SH-SY5Y (cell line): ENCODE data around the gene ISG20L2.

ENCODE experiments used
- GATA2 ChIP-seq: IDR thresholded peaks from 2 replicates; pipeline ENCODE4 v1.6.1; 2011; ENCODE audit warnings: mild to moderate bottlenecking, low read depth, low read length
- GATA3 ChIP-seq: IDR thresholded peaks from 2 replicates; pipeline ENCODE4 v1.6.1; 2011; ENCODE audit warnings: low read depth, mild to moderate bottlenecking, low read length, moderate library complexity

The ISG20L2 gene

DNA sequence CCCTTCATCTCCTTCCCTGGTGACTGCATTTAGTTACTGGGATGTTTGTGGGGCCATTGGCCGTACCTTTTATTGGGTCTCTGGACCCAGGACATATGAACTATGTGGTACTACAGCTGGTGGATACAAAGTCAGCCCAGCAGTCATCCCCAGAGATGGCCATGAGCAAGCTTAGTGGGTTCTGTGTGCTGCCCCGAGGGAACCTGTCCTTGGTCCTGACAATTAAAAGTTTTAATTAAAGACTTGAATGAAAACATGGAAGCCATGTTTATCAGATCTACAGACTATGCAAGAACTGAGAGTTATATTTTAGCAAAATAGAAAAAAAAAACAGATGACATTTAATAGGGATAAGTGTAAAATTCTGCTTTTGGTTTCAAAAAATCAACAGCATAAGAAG, 48.5 kb downstream of the ISG20L2 start:
- TF ChIP-seq GATA2 = no peak

DNA sequence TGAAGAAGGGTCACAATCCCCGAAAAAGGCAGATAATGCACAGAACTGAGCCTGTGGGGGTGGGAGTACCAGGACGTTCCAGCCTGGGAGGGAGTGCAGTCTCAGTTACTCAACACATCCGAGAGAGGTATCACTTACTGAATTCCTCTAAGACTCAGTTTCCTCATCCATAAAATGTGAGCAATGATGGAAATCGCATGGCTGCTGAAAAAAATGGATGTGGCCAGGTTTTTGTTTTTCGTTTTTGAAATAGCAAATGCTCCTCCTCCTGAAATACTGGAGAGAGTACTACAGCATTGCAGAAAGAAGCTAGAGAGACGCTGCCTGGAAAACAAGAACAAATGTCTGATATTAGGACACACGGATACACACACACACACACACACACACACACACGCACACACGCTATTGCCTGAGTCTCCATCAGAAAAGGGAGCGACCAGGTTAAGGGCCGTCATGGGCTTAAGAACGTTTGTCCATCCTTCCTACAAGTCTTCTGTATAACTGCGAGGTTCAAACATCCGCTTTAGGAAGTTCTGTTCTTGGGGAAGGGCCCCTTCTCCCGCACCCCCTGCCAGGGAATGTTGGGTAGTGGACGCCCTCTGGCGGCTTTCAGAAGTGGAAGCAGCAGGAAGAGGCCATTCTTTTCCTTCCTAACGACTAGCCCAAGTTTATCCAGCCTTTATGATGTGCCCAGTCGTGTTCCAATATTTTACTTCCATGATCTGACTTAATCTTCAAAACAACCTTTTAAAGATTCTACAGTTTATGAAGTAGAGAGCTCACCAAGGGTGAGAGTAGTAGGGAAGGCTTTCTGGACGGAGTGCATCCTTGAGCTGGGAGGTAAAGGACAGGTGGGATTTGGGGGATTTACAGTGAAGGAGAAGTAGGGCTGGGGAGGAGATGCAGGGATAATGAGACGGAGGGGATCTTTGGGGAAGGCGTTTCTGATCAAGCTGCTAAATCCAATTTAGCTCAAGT, 50.7 kb downstream of the ISG20L2 start:
- TF ChIP-seq GATA3 (no peak), GATA2 (no peak)

DNA sequence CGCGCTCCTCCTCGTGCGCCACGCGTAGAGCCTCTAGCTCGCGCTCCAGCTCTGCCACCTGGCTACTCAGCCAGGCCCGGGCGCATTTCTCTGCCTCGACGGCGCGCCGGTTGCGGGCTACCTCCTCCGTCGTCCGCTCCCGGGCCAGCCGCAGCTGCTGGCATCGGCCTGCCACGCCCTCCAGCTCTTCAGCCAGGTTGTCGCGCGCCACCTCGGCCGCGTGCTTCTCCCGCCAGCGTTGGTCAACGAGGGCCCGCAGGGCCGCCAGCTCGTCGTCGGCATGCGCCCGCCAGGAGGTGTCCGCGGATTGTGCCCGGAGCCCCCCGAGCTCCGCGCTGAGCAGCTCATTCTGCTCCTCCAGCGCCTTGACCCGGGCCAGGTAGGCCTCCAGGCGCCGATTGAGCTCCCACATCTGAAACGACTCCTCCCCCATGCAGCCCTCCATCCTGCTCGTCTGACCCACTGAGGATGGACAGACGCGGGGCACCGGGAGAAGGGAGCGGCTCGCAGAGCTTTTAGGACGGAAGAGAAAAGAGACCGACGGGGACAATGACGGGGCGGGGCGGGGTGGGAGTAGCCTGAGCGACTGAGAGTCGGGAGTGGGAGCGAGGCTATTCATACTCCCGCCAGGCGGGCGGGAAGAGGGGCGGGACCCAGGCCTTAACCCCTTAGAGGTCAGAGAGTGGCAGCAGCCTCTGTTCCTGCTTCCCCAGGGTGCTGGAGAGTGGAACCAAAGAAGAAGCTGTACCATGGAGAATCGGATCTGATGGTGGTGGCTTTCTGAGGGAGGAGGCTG, 51.5 kb downstream of the ISG20L2 start, which contains the start of gene NES:
Gene NES, minus strand, starts transcription at position 588 of the 796 bp plus-strand sequence. Its CDS starts 143 bp downstream, at position 445.
- TF ChIP-seq GATA3 = no peak
- TF ChIP-seq GATA2 = no peak

DNA sequence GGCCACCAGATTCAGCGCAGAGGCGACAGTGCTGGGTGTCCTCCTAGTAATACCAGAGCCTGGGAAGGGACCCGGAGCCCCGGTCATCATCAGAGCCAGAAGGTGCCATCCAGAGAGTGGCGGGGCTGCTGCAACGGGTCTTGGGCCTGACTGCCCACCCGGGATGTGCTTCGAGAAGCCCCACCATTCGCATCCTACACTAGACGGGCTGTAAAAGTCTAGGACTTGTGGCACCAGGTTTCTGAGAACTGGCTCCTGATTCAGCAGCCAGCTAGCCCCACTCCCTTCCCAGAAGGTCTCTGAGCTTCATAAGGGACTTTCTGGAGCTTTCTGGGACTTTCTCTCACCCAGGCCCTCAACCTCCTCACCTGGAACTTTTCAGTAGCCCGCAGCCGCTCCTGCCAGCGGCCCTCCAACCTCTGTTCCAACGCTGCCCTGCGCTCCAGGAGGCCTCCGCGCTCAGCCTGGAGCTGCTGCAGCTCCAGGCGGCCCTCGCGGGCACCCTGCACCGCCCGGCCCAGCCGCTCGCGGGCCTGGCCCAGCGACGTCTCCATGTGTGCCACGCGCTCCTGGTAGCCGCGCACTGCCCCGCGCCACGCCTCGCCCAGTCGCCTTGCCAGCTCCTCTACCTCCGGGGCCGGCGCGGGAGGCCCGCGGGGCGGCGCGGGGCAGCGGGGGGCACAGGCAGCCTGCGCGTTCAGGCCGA, 52.3 kb downstream of the ISG20L2 start:
- TF ChIP-seq GATA3 (no peak), GATA2 (no peak)

DNA sequence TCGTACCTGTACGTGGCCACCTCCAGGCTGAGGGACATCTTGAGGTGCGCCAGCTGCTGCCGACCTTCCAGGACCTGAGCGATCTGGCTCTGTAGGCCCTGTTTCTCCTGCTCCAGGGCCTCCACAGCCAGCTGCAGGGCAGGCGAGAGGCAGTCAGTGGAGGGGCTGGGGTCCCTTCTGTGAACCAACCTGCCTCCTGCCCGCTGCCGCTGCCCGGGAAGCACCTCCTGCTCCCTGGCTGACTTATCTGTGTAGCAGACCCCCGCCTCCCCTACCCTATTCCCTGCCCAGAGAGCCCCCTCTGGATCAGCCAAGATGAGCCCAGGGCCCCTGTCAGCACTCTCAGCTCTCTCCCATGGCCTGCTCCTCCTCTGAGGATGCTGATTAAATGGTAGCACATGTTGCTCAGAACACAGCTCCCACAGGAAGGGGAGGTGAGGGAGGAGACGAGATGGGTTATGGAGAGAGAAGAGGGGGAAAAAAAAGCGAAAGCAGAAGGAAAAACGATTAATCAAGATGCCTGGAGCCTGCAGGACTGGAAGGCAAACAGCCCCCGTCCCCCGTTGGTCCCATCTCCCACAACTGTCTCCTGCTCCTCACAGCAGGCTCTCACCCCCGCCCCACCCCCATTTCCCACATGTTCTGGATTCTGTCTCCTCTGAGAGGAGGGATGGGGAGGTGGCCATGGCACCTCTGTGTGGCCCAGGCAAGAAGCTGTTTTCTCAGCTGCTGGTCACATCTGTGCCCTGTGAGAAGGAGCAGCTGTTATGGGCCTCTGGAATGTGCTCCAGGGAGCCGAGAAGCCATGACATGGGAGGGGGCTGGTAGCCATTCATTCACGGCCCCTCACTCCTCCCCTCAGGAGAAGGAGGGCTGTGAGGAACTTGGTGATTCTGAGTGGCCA, 53.1 kb downstream of the ISG20L2 start:
- TF ChIP-seq GATA3 (no peak), GATA2 (no peak)

DNA sequence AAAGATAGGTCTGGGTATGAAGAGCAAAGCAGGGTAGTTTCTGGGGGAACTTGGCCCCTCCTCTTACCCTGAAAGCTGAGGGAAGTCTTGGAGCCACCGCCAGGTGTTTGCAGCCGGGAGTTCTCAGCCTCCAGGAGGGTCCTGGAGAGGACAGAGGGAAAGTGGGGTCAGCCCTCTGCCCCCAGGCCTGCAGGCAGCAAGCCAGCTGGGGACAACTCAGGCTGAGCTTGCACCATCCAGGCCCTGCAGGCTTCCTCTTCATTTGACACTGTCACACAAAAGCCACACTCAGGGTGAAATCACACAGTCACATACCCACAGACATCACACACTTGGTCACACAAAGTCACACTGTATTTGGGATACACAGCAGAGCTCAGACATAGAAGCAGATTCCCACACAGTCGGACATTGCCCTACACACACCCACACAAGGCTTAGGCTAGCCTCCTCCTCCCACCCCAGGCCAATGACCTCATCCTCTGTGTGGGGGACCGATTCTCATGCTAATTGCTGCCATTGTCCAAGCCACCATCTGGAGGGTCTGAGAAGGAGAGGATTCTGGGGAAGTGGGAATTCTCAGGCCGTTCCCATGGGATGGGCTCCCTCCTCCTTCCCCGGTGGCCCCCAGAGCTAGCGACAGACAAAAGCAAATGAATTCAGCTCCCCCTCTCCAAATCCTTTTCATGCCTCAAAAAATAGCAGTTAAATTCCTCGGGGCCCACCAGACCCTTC, 55.0 kb downstream of the ISG20L2 start:
- TF ChIP-seq GATA2 (no peak), GATA3 (no peak)
